Tibial nerve (tissue), 4 donors: ENCODE data around the gene CYSLTR2. TPM values are rescaled to one million over a fixed set of nuclear protein-coding genes. Genes with fewer than 3 reads are reported as not detected.

Source experiments
- DNase-seq, 2 donors: peaks; one replicate each; pipeline ENCODE4 v3.0.0-alpha.2; 2019; ENCODE audit warnings: low spot score in 2 of 2
- H3K27ac ChIP-seq, 4 donors: fragments of 200-600 bp; sonication (generic) in 3 of 4; one replicate each; pipeline ENCODE4 v1.5.1; 2017 to 2019; ENCODE audit warnings: mild to moderate bottlenecking in 1 of 4
- H3K27me3 ChIP-seq, 2 donors: fragments of 200-600 bp; sonication (generic) in 1 of 2; one replicate each; pipeline versions ENCODE4 v1.5.1 to v1.6.0; 2017 to 2019
- H3K36me3 ChIP-seq, 3 donors: fragments of 200-600 bp; sonication (generic); one replicate each; pipeline ENCODE4 v1.5.1; 2018 to 2019
- H3K4me1 ChIP-seq, 4 donors: fragments of 200-600 bp; sonication (generic) in 3 of 4; one replicate each; pipeline ENCODE4 v1.5.1; 2017 to 2019
- H3K4me3 ChIP-seq, 4 donors: fragments of 200-600 bp; sonication (generic) in 3 of 4; one replicate each; pipeline ENCODE4 v1.5.1; 2017 to 2019; ENCODE audit warnings: mild to moderate bottlenecking in 1 of 4, moderate library complexity in 1 of 4
- H3K9me3 ChIP-seq, 4 donors: fragments of 200-600 bp; sonication (generic) in 3 of 4; one replicate each; pipeline ENCODE4 v1.5.1; 2017 to 2019
- EP300 ChIP-seq, 2 donors: sonication (generic); formaldehyde crosslinking; IDR thresholded peaks; one replicate each; pipeline ENCODE4 v1.6.1; 2017; ENCODE audit warnings: antibody characterized with exemption in 2 of 2, mild to moderate bottlenecking in 1 of 2
- POLR2A ChIP-seq, 2 donors: fragments of 450-650 bp; IDR thresholded peaks; one replicate each; pipeline ENCODE4 v1.6.1; 2017; ENCODE audit warnings: antibody characterized with exemption in 2 of 2, mild to moderate bottlenecking in 2 of 2, moderate library complexity in 2 of 2
- WGBS, 2 donors: methylation state at CpG; one replicate each; pipeline ENCODE4 v1.1.5; 2018; 5-methylcytosine and 5-hydroxymethylcytosine counted together
- total RNA-seq, 4 donors: library from RNA; depleted of rRNA; stranded (reverse); fragments of >200 nt; gene quantifications; one replicate each; pipeline ENCODE4 v1.1.0, GENCODE V29; 2016
- TF ChIP-seq, protein P1 (sequence below), 5 experiments: fragments of 200-600 bp in 3 of 5; fragments of 450-650 bp in 2 of 5; sonication (generic) in 3 of 5; IDR thresholded peaks; one replicate each; pipeline ENCODE4 v1.5.1; 2016 to 2019; ENCODE audit warnings: antibody characterized with exemption in 5 of 5, mild to moderate bottlenecking in 3 of 5, moderate library complexity in 2 of 5

The CYSLTR2 gene
- total RNA-seq, 4 donors from 2014 or later = 0.22 TPM; not detected in 3

DNA sequence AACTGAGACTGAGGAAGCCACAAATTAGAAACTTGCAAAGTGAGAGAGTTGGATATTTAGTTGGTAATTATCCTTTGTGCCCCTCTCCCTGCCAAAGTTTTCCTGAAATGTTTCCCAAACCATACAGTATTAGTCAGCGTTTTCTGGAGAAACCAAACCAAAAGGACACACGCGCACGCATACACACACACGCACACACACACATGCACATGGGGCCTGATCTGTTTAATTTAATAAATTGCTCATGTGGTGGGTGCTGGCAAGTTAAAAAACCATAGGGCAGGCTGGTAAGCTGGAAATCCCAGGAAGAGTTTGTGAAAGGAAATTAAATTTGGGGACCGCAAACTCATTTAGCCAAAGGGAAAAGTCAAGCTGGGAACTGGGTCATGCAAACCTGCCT is 11.7 kb upstream of the CYSLTR2 start:
- no peaks in the 10 kb centered on the region for H3K36me3 ChIP-seq
- H3K4me3 ChIP-seq = no peak overlapping the region
- 93 to 96% methylated on average over 6 of the region's 6 CpGs for WGBS, 2 donors
- no peak overlapping the region for H3K27ac ChIP-seq
- no peaks in the 10 kb centered on the region for H3K27me3 ChIP-seq
- no peaks in the 10 kb centered on the region for H3K4me1 ChIP-seq
- H3K9me3 ChIP-seq = no peaks in the 10 kb centered on the region
- TF ChIP-seq POLR2A (IDR thresholded peaks at IDR 0.05) (no peak), EP300 (IDR thresholded peaks at IDR 0.05) (no peak)
- TF ChIP-seq, protein P1, sequence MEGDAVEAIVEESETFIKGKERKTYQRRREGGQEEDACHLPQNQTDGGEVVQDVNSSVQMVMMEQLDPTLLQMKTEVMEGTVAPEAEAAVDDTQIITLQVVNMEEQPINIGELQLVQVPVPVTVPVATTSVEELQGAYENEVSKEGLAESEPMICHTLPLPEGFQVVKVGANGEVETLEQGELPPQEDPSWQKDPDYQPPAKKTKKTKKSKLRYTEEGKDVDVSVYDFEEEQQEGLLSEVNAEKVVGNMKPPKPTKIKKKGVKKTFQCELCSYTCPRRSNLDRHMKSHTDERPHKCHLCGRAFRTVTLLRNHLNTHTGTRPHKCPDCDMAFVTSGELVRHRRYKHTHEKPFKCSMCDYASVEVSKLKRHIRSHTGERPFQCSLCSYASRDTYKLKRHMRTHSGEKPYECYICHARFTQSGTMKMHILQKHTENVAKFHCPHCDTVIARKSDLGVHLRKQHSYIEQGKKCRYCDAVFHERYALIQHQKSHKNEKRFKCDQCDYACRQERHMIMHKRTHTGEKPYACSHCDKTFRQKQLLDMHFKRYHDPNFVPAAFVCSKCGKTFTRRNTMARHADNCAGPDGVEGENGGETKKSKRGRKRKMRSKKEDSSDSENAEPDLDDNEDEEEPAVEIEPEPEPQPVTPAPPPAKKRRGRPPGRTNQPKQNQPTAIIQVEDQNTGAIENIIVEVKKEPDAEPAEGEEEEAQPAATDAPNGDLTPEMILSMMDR (IDR thresholded peaks at IDR 0.05) = no peak
- no peak for DNase-seq

DNA sequence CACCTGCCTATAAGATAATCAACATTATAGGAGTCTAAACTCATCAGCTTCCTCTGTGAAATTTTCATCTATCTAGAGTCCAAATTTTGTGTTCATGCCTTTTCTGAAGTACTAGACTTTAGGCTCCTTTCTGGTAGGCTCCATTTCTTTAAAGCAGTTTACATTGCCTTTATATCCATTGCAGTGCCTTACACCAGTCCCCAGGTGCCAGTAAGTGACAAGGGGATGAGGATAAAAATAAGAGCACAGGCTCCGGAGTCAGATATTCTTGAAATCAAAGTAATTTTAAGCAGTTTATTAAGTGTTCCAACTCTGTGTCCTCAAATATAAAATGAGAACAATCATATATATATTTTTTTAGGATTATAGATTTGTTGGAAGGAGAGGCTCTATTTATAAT is 10.6 kb upstream of the CYSLTR2 start:
- Histone ChIP-seq H3K9me3 (no peaks in the 10 kb centered on the region), H3K27ac (no peak overlapping the region), H3K27me3 (no peaks in the 10 kb centered on the region), H3K4me3 (no peak overlapping the region), H3K4me1 (no peaks in the 10 kb centered on the region), H3K36me3 (no peaks in the 10 kb centered on the region)
- DNase-seq = no peak
- WGBS, 2 donors = 77 to 89% methylated on average over 1 of the region's 1 CpG
- no peak for TF ChIP-seq POLR2A (IDR thresholded peaks at IDR 0.05)
- TF ChIP-seq EP300 (IDR thresholded peaks at IDR 0.05) = no peak
- TF ChIP-seq, protein P1 (IDR thresholded peaks at IDR 0.05) = no peak

GRCh38 chr13:48644141-48644540 is 9.6 kb upstream of the CYSLTR2 start:
- Histone ChIP-seq H3K4me1 (no peaks in the 10 kb centered on the region), H3K36me3 (no peaks in the 10 kb centered on the region), H3K27ac (no peak overlapping the region), H3K27me3 (no peaks in the 10 kb centered on the region), H3K4me3 (no peak overlapping the region), H3K9me3 (no peaks in the 10 kb centered on the region)
- 75 to 84% methylated on average over 5 of the region's 5 CpGs for WGBS, 2 donors
- no peak for TF ChIP-seq EP300 (IDR thresholded peaks at IDR 0.05)
- TF ChIP-seq POLR2A (IDR thresholded peaks at IDR 0.05) = no peak
- TF ChIP-seq, protein P1 (IDR thresholded peaks at IDR 0.05) = no peak
- no peak for DNase-seq

- Histone ChIP-seq H3K9me3 (no peaks in the 10 kb centered on the region), H3K27me3 (no peaks in the 10 kb centered on the region), H3K27ac (no peak overlapping the region), H3K36me3 (no peaks in the 10 kb centered on the region), H3K4me3 (no peak overlapping the region), H3K4me1 (no peaks in the 10 kb centered on the region)
- TF ChIP-seq, protein P1 (IDR thresholded peaks at IDR 0.05) = no peak
- TF ChIP-seq EP300 (IDR thresholded peaks at IDR 0.05) (no peak), POLR2A (IDR thresholded peaks at IDR 0.05) (no peak)
- DNase-seq = no peak
Observed at GRCh38 chr13:48644951-48645350, 8.8 kb upstream of the CYSLTR2 start.

DNA sequence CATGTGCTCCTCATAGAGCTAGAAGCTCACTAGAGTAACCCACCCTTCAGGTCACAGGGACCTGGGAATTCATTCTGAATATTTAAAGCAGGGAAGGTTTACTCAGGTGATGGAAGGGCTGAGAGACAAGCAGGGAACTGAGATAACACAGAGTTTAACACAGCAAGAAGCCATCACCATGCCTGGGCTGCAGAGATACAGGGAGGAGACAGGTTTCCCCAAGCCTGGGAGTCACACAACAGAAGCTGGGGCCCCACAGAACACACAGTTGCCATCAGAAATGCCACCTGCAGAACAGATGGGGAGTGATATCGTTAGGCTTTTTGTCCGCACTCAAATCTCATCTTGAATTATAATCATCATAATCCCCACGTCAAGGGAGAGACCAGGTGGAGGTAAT is 7.9 kb upstream of the CYSLTR2 start:
- WGBS, 2 donors = 81 to 93% methylated on average over 3 of the region's 3 CpGs
- DNase-seq = no peak
- H3K4me1 ChIP-seq = no peaks in the 10 kb centered on the region

More for the DNA sequence above, 7.9 kb upstream of the CYSLTR2 start:
- no peaks in the 10 kb centered on the region for H3K9me3 ChIP-seq
- no peak for TF ChIP-seq POLR2A (IDR thresholded peaks at IDR 0.05)
- no peak for TF ChIP-seq EP300 (IDR thresholded peaks at IDR 0.05)
- TF ChIP-seq, protein P1 (IDR thresholded peaks at IDR 0.05) = no peak
- H3K27ac ChIP-seq = no peak overlapping the region
- no peaks in the 10 kb centered on the region for H3K36me3 ChIP-seq
- H3K27me3 ChIP-seq = no peaks in the 10 kb centered on the region
- H3K4me3 ChIP-seq = no peak overlapping the region
